Medulla oblongata (tissue), 1 donor: ENCODE results near the gene TNS4.

Experiments used
- DNase-seq: peaks from one replicate; pipeline ENCODE4 v3.0.0-alpha.2; 2015; ENCODE audit errors: extremely low spot score

Gene TNS4

DNA sequence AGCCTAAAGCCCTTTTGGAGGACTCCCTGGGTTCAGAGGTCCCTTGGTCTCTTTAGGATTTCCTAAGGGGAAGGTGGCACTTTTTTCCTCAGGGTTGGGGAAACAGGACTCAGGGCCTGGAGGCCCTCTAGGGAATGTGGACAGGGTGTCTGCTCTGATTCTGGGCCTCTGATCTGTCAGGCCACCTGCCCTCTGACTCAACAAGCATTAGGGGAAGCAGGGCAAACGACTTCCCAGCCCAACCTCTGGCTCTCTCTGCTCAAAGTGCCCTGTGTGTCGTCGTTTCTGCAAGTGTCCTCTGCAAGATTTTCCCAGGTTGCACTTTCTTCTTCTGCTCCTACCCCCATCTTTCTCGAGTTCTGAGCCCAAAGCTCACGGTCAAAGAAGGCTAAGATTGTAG is 64.8 kb downstream of the TNS4 start:
- DNase-seq: no peak

- DNase-seq: no peak
Observed at GRCh38 chr17:40433551-40434415, 67.6 kb downstream of the TNS4 start.

DNA sequence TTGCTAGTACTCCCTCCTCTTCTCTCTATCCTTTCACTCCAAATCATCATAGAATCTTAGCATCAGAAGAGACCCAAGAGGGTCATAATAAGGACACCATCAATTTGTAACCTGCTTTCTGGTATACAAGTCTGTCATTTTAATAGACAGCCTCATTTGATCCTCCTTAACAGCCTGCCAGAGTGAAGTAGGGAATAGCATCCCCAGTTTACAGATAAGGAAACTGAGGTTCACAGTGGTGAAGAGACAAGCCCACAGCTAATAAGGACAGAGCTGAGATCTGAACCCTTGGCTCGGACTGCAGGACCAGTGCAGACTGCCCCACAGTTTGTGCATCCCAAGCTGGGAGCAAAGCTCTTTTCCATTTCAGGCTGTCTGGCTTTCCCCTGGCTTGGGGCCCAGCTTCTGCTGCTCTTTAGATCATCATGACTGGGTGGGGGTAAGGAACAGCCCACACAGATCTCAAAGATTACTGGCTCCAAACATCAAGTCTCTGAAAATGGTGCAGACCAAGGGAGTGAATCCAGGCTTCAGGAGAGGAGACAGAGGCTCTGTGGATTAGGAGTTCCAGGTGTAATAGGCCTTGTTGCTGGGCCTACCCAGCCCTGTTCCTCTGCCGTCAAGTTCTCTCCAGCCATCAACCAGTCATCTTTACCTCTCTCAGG is 68.4 kb downstream of the TNS4 start:
- no peak for DNase-seq

DNA sequence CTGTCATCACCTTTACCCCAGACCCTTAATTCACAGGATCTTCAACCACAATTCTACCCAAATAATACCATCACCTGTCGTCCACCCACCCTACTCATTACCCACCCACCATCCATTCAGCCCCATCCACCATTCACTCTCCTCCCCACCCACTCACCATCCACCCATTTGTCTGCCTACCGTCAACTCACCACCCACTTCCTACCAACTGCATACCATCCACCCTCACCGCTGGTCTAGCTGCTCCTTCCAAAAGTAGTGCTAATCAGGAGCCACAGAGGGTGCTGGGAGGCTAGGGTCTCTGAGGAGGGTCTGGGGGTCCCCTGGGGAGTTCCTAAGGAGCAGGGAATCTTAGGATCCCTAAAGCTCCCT is 70.2 kb downstream of the TNS4 start:
- DNase-seq: no peak

DNA sequence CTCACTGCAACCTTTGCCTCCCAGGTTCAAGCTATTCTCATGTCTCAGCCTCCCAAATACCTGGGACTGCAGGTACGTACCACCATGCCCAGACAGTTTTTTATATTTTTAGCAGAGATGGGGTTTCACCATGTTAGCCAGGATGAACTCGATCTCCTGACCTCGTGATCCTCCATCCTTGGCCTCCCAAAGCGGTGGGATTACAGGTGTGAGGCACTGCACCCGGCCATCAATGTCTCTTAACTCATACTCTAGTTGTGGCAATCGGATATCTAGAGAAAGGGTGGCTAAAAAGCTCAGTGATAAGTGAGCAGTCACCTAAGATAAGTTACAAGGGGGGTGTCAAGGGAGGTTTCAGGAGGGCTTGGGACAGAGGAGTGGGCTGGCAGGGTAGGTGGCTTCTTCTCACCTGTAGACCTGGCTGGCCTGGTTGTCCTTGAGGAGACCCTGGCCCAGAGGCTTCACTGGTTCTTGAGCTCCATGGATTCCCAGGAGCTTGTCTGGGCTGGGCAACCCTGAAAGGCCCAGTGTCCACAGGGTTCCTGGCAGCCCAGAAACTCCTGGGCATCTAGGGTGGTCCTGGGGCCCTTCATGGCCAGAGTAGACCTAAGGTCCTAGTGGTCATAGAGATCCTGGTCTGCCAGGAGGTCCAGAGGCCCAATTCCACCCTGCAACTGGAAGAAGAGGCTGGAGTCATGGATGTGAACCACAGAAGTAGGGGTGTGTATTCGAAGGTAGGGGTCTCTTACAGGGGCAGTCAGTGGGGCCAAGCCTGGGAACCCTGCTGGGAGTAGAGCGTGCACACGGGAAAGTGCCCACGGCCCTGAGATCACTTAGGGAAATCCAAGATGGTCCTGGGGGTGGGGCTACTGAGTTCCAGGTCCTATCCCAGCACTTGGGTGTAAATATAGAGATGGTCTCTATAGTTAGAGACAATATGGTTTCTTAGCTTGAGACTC is 70.9 kb downstream of the TNS4 start:
- no peak for DNase-seq

- no peak for DNase-seq
Observed at GRCh38 chr17:40427002-40427491, 74.4 kb downstream of the TNS4 start.
